HG02759 (cell line): ENCODE results near the gene MRPL44.

Experiments used
- ATAC-seq: cut with Tn5 transposase; IDR thresholded peaks from one replicate; pipeline ENCODE4 v1.9.1; 2021; ENCODE audit warnings: mild to moderate bottlenecking, moderate library complexity; ENCODE audit not compliant: unreplicated experiment

Gene MRPL44

GRCh38 chr2:223957092-223957851 is at the start of gene MRPL44:
Gene MRPL44, plus strand, starts transcription at chr2:223957463. Its CDS starts 10 bp downstream, at chr2:223957473.
- peak; percentile 98 for ATAC-seq

GRCh38 chr2:223908304-223908998 is 48.8 kb upstream of the MRPL44 start:
- ATAC-seq: no peak

GRCh38 chr2:223909001-223909741 is 48.1 kb upstream of the MRPL44 start:
- ATAC-seq: no peak

GRCh38 chr2:223914324-223914723 is 42.9 kb upstream of the MRPL44 start:
- ATAC-seq: no peak

GRCh38 chr2:223915071-223915470 is 42.2 kb upstream of the MRPL44 start:
- no peak for ATAC-seq

- ATAC-seq: no peak
Measured at GRCh38 chr2:223916181-223916920, 40.9 kb upstream of the MRPL44 start.

- ATAC-seq: no peak
Measured at GRCh38 chr2:223918671-223919134, 38.6 kb upstream of the MRPL44 start.

- no peak for ATAC-seq
Measured at GRCh38 chr2:223920109-223920508, 37.2 kb upstream of the MRPL44 start.

- ATAC-seq: no peak
Measured at GRCh38 chr2:223921204-223921603, 36.1 kb upstream of the MRPL44 start.

- ATAC-seq: no peak
Measured at GRCh38 chr2:223922308-223922707, 35.0 kb upstream of the MRPL44 start.

- no peak for ATAC-seq
Measured at GRCh38 chr2:223923976-223924375, 33.3 kb upstream of the MRPL44 start.

GRCh38 chr2:223925106-223925505 is 32.2 kb upstream of the MRPL44 start:
- ATAC-seq: no peak

GRCh38 chr2:223928113-223929006 is 28.9 kb upstream of the MRPL44 start:
- no peak for ATAC-seq

GRCh38 chr2:223929571-223930102 is 27.6 kb upstream of the MRPL44 start:
- ATAC-seq: no peak

- no peak for ATAC-seq
Measured at GRCh38 chr2:223930103-223930976, 26.9 kb upstream of the MRPL44 start.

- no peak for ATAC-seq
Measured at GRCh38 chr2:223932816-223933800, 24.2 kb upstream of the MRPL44 start.

GRCh38 chr2:223934870-223935269 is 22.4 kb upstream of the MRPL44 start:
- no peak for ATAC-seq
